Renal cortical epithelial cell (primary cell): Measurements from ENCODE around the gene FBXO24. TPM values are rescaled to one million over a fixed set of nuclear protein-coding genes. Genes with fewer than 3 reads are reported as not detected.

Experiments used
- DNase-seq: peaks from one replicate; pipeline ENCODE4 v3.0.0-alpha.2; 2011; ENCODE audit warnings: low read depth
- total RNA-seq: library from RNA; depleted of rRNA; stranded (reverse); fragments of >200 nt; gene quantifications from 2 replicates; pipeline ENCODE4 v1.2.3, GENCODE V29; 2014

Gene FBXO24
- total RNA-seq, 1 donor from 2014 or later = 0.35 TPM

- DNase-seq = no peak
Observed at GRCh38 chr7:100573691-100574361, 12.3 kb upstream of the FBXO24 start, which contains the start of gene SAP25. SAP25 (minus strand) TSS chr7:100573900; CDS start chr7:100573742, 158 bp downstream.

DNA sequence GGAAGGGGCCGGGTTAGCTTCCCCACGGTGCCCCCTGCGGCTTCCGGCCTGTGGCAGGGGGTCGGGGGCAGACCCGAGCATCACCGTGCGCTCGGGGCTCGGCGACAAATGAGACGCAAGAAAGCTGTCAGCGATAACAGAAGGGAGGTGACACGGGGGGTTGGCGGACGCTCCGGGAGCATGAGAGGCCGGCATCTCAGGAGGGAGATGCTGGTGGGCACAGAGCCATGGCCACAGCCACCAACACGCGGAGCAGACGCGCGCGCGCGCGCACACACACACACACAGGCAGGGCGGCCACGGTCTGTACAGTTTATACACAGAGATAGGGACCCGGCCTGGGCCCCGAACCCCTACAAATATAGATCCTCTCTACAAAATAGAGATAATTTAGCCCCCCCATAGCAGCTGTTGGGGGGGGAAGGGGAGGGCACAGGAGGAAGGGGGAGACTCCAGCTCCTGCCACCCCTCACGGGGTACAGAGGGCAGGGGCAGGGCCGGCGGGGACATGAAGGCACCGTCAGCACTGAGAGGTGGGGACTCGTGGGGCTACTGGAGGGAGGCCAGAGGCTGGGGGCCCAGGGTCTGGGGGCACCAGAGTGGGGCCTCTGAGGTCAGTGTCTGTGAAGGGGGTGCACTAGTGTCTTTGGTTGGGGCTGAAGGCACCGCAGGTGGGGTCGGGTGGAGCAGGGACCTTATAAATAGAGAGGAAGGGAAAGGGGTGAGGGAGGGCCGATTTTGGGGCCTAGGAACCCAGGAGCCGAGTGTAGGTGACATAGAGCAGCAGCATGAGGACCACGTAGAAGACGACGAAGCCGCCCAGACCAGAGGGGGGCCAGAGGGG is 11.5 kb upstream of the FBXO24 start:
- no peak for DNase-seq

- DNase-seq = no peak
Observed at GRCh38 chr7:100575206-100575631, 10.9 kb upstream of the FBXO24 start.

GRCh38 chr7:100575746-100576383 is 10.3 kb upstream of the FBXO24 start:
- no peak for DNase-seq

DNA sequence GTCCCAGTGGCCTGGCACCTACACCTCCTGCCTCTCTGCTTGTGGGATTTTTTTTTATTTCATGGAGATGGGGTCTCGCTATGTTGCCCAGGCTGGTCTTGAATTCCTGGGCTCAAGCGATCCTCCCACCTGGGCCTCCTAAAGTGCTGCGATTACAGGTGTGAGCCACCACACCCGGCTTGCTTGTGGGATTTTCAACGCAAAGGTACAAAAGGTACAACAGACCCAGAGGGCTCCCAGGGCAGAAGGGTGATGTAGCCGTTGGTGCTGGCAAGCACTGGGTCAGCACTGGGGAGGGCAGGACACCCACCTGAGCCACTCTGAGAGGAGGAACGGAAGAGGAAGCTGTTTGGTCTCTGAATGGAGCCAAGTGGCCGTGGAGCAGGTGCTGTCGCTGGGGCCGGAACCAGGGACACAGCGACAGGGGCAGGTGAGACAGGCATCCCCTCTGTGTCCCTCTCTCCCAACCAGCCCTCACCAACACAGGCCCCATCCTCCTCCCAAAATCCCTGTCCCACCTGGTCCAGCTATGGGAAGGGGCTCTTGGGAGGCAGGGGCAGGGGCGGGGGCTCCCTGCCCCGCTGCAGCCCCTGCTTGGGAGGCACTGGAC is 9.6 kb upstream of the FBXO24 start:
- DNase-seq = no peak

- no peak for DNase-seq
Observed at GRCh38 chr7:100577103-100577502, 9.0 kb upstream of the FBXO24 start.

DNA sequence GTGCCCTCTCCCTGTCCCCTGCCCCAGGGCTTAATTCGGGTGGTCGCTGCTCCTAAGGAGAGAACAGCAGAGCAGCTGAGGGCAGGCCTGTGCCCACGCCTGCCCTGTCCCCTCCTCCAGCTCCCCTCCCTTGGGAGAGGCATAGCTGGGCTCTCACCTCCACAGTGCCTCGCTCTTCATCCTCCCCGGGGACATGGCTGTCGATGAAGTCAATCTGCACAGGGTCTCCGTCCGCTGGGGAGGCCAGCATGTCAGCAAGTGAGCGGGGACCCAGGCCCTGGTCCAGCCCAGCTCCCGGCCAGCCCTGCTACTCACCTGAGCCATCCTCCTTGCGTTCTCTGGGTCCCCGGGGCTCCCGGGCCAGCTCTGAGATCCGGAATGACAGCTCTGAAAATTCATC is 8.6 kb upstream of the FBXO24 start:
- DNase-seq = no peak

DNA sequence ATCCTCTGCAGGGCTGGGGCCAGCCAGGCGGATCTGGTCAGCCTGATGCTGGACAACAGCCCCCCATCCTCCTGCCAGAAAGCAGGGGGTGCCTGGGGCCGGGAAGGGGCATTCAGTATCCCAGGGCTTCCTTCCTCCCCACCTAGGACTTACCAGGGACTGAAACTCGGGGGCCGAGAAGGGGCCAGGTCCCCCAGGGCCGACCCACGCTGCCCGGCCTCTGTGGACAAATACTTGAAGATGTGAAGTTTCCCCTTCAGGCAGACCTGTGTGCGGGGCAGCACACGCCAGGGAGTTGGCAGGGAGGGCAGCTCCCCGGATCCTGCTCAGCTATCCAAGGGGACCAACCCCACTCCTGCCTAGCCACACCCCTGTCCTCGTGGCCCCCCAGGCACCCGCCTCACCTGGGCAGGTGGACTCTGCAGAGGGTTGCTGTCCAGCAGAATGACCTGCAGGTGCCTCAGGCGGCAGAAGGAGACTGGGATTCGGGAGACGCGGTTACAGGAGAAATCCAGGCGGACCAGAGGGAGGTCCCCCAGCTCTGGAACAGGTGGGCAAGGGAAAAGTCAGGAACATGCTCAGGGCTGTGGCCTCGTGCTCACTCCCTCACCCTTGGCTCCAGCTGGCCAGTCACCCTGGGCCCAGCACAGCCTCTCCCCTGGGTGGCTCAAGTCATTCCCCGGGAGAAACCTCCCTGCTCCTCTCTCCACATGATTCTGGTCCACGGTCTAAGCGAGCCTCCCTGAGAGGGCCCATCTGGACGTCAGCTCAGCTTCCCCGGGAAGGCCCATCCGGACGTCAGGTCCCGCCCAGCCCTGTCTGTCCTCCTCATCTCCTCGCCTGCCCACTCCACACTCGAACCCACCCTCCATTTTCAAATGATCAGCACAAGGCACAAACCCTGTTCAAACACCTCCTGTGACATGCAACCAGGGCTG is 7.6 kb upstream of the FBXO24 start:
- DNase-seq = no peak

DNA sequence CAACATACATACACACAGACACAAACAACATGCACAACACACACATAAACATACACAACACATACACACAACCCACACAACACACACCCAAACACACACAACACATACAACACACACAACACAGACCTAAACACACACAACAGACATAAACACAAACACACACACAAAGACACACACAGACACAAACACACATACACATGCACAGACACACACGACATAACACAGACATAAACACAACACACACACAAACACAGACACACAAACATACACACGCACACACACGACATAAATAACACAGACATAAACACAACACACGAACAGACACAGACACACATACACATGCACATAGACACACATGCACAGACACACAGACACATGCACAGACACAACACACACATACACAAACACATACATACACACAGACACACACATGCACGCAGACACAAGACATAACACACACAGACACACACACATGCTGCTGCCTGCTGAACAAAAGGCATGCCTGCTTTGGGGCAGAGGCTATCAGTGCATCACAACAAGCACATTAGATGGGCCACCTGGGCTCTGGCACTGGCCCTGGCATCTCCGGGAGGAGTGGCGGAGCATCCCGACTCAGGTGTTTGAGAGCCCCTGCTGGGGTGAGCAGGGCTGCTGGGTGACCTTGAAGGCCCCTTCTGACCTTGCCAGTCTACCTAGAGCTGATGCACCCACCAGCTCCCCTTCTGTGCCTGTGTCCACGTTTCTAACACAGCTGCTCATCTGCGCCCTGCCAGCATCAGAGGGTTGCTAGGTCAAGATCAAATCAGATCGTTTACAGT is 5.5 kb upstream of the FBXO24 start:
- no peak for DNase-seq

DNA sequence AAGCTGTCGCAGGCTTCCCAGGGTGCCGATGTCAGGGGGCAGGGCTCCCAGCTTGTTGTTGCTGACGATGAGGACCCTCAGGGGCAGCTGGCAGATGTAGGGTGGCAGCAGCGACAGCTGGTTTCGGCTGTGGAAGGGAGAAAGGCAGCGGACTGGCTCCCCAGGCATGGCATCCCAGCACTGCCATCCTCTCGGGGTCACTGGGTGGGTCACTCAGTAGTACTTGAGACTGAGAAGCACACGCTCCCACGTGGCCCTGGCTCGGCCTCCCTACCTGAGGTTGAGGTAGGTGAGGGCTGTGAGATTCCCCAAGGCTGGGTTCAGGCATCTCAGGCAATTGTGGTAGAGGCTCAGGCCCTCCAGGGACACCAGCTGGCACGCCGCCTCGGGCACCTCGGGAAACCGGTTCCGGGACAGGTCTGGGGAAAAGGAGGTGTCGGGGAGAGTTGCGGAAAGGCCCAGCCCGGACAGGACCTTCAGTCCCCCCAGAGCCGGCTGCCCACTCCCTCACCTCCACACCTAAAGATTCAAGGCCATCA is 4.0 kb upstream of the FBXO24 start:
- DNase-seq = no peak

DNA sequence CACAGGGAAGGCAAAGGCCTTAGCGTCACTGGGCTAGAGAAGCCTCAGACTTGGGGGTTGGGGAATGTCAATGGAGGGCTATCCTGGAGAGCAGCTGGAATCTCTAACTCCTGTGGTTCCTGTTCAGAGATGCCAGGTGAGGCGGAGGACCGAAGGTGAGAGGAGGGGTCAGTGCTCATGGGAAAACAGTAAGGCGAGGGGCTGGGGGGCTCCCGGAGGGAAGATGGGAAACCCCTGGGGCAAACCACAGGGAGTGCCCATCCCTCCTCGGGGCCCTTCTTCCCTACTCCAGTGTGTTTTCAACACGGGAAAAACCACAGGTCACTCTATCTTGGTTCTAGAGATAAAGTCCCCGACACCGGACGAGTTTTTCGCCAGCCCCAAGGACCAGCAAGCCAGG is 3.5 kb upstream of the FBXO24 start:
- DNase-seq = no peak

- no peak for DNase-seq
Observed at GRCh38 chr7:100583132-100584053, 2.7 kb upstream of the FBXO24 start.

- no peak for DNase-seq
Observed at GRCh38 chr7:100584054-100584682, 2.0 kb upstream of the FBXO24 start.

GRCh38 chr7:100584683-100585510 is 1.2 kb upstream of the FBXO24 start:
- DNase-seq = peak; percentile 48

DNA sequence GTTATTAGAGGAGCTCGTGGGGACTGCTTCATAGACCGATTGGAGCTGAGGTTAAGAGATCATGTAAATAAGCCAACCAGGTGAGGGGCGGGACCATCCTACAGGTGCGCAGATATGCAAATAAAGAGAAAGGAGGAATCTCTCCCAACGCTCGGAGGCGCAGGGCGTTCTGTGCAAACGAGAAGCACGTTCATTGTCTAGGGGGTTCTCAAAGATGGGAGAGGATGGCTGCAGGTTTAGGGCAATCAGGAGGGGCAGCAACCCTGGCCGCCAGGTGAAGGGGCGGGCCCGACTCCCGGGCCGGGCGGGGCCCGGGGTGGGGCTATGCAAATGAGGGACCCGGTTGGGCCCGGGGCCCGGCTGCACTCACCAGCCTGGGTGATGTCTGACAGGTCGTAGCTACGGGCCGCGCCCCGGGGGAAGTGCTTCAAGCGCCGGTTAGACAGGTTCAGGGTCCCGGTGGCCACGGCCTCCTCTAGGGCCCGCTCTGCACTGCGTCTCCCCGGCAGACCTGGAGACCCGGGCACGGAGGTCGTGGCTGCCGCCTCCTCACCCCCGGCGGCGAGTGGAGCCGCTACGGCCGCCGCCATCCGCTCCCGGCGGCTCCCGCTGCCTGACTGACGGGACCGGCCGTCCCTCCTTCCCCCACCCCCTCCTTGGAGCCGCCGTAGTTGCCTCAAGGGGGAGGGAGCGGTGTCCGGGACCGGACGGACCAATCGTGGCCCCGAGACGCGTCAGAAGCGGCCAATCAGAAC is 440 bp upstream of the FBXO24 start, which contains the start of gene LRCH4:
LRCH4 (minus strand) TSS at position 619 of the 755 bp plus-strand sequence; CDS start at position 590, 29 bp downstream.
- DNase-seq = no peak

GRCh38 chr7:100588438-100588837 is 2.3 kb downstream of the FBXO24 start:
- no peak for DNase-seq
